Measurements from ENCODE around the gene FAM120AOS. TPM values are rescaled to one million over a fixed set of nuclear protein-coding genes. Genes with fewer than 3 reads are reported as not detected.

The FAM120AOS gene
- total RNA-seq, 2 experiments from 2014 or later = 45.6 to 50.3 TPM

DNA sequence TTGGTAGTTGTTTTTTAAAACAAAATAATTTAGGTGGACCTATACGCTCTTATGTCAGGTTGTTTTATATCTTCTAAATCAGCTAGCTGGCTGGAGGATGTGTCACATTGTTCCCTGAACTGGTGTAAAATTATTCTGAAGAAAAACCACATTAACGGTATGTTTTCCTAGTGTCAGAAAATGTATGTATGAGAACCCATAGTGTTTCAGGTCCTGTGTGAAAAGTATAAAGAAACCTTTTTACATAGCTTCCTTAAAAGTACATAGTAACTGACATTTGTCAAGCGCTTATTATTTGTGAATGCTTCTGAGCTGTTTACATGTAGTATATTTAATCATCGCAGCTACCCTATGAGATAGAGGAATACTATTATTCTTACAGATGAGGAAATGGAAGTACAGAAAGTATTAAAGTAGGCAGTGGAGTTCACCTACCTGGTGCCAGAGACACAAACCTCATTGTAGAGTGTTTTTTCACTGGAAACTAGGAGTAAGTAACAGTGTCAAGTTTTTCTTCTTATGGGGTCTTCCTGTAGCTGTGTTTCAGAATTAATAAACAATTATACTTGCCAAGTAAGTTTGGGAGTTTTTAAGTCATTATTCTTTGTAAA lies 10.4 kb upstream of the FAM120AOS start:
- H3K9me3 Mint-ChIP-seq = no peaks in the 10 kb centered on the region
- ATAC-seq (ENCODE audit: poor library complexity) (no peak), DNase-seq (no peak)
- H3K36me3 Mint-ChIP-seq (ENCODE audit: low read depth) = peaks cover 7% of the 10 kb centered on the region
- H3K27ac ChIP-seq (ENCODE audit: low read depth in 1 of 2, low read length in 2 of 2) = no peak overlapping the region
- H3K27me3 ChIP-seq (ENCODE audit: control insufficient read depth in 1 of 2, insufficient read depth in 2 of 2, low read length in 2 of 2) = no peaks in the 10 kb centered on the region
- CTCF ChIA-PET = interaction anchor here (1.8 to 2.0 kb wide), 3 partner anchors 10 to 103 kb away, joined by 4 to 8 read pairs (median 7); partner anchors contain the start of gene FAM120AOS
- intact Hi-C loops (cut with DNase I, micrococcal nuclease) = no loop called here
- no peak overlapping the region for H3K4me3 ChIP-seq (ENCODE audit: low read length)
- TF ChIP-seq, protein P1, sequence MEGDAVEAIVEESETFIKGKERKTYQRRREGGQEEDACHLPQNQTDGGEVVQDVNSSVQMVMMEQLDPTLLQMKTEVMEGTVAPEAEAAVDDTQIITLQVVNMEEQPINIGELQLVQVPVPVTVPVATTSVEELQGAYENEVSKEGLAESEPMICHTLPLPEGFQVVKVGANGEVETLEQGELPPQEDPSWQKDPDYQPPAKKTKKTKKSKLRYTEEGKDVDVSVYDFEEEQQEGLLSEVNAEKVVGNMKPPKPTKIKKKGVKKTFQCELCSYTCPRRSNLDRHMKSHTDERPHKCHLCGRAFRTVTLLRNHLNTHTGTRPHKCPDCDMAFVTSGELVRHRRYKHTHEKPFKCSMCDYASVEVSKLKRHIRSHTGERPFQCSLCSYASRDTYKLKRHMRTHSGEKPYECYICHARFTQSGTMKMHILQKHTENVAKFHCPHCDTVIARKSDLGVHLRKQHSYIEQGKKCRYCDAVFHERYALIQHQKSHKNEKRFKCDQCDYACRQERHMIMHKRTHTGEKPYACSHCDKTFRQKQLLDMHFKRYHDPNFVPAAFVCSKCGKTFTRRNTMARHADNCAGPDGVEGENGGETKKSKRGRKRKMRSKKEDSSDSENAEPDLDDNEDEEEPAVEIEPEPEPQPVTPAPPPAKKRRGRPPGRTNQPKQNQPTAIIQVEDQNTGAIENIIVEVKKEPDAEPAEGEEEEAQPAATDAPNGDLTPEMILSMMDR (IDR thresholded peaks at IDR 0.05) = no peak
- H3K9me3 ChIP-seq (ENCODE audit: control insufficient read depth in 1 of 2, insufficient read depth in 1 of 2, low read length in 2 of 2) = no peaks in the 10 kb centered on the region
- H3K36me3 ChIP-seq (ENCODE audit: insufficient read depth, low read length) = peaks cover 2% of the 10 kb centered on the region
- H3K27ac Mint-ChIP-seq = peak overlapping the region; percentile 21
- H3K27me3 Mint-ChIP-seq = no peaks in the 10 kb centered on the region
- H3K4me1 Mint-ChIP-seq (ENCODE audit: low read depth) = peaks cover 89% of the 10 kb centered on the region
- H3K4me1 ChIP-seq (ENCODE audit: insufficient read depth, low read length) = peaks cover 53% of the 10 kb centered on the region
- POLR2A ChIA-PET = interaction anchor here (0.9 to 3.0 kb wide), 3 partner anchors 10 to 103 kb away, joined by 3 to 16 read pairs (median 4); partner anchors contain the start of gene FAM120AOS
- H3K4me3 Mint-ChIP-seq = peak overlapping the region; percentile 14

GRCh38 chr9:93461821-93462220 lies 8.4 kb upstream of the FAM120AOS start:
- CTCF ChIA-PET = interaction anchor here (1.0 to 1.5 kb wide), 2 partner anchors 10 to 105 kb away, joined by 3 to 4 read pairs; partner anchors contain the start of gene FAM120A
- no peak overlapping the region for H3K27ac Mint-ChIP-seq
- DNase-seq = no peak

GRCh38 chr9:93461414-93461743 lies 8.0 kb upstream of the FAM120AOS start:
- H3K36me3 ChIP-seq (ENCODE audit: insufficient read depth, low read length) = peaks cover 2% of the 10 kb centered on the region
- Mint-ChIP-seq H3K27me3 (no peaks in the 10 kb centered on the region), H3K9me3 (no peaks in the 10 kb centered on the region), H3K4me3 (no peak overlapping the region), H3K4me1 (ENCODE audit: low read depth) (peaks cover 89% of the 10 kb centered on the region), H3K27ac (peak overlapping the region; percentile 37), H3K36me3 (ENCODE audit: low read depth) (peaks cover 12% of the 10 kb centered on the region)
- intact Hi-C loops (cut with DNase I, micrococcal nuclease) = no loop called here
- H3K9me3 ChIP-seq (ENCODE audit: control insufficient read depth in 1 of 2, insufficient read depth in 1 of 2, low read length in 2 of 2) = no peaks in the 10 kb centered on the region
- ChIA-PET CTCF (interaction anchor here (1.5 kb wide), 1 partner anchor 9 kb away, joined by 4 read pairs; the partner anchor contains the start of gene FAM120A), POLR2A (no interaction called here)
- DNase-seq (no peak), ATAC-seq (ENCODE audit: poor library complexity) (no peak)
- H3K4me1 ChIP-seq (ENCODE audit: insufficient read depth, low read length) = peaks cover 47% of the 10 kb centered on the region
- no peaks in the 10 kb centered on the region for H3K27me3 ChIP-seq (ENCODE audit: control insufficient read depth in 1 of 2, insufficient read depth in 2 of 2, low read length in 2 of 2)
- TF ChIP-seq, protein P1 (IDR thresholded peaks at IDR 0.05) = no peak
- no peak overlapping the region for H3K4me3 ChIP-seq (ENCODE audit: low read length)
- H3K27ac ChIP-seq (ENCODE audit: low read depth in 1 of 2, low read length in 2 of 2) = no peak overlapping the region

More at GRCh38 chr9:93461821-93462220, 8.4 kb upstream of the FAM120AOS start:
- intact Hi-C loops (cut with DNase I, micrococcal nuclease) = no loop called here
- Histone ChIP-seq H3K36me3 (ENCODE audit: insufficient read depth, low read length) (peaks cover 2% of the 10 kb centered on the region), H3K4me3 (ENCODE audit: low read length) (no peak overlapping the region), H3K9me3 (ENCODE audit: control insufficient read depth in 1 of 2, insufficient read depth in 1 of 2, low read length in 2 of 2) (no peaks in the 10 kb centered on the region), H3K4me1 (ENCODE audit: insufficient read depth, low read length) (peaks cover 51% of the 10 kb centered on the region), H3K27me3 (ENCODE audit: control insufficient read depth in 1 of 2, insufficient read depth in 2 of 2, low read length in 2 of 2) (no peaks in the 10 kb centered on the region), H3K27ac (ENCODE audit: low read depth in 1 of 2, low read length in 2 of 2) (no peak overlapping the region)
- no peaks in the 10 kb centered on the region for H3K27me3 Mint-ChIP-seq
- TF ChIP-seq, protein P1 (IDR thresholded peaks at IDR 0.05) = no peak
- no peaks in the 10 kb centered on the region for H3K9me3 Mint-ChIP-seq
- POLR2A ChIA-PET = interaction anchor here (3.0 kb wide), 1 partner anchor 8 kb away, joined by 16 read pairs; the partner anchor contains the start of gene FAM120AOS
- H3K4me1 Mint-ChIP-seq (ENCODE audit: low read depth) = peaks cover 89% of the 10 kb centered on the region
- no peak overlapping the region for H3K4me3 Mint-ChIP-seq
- no peak for ATAC-seq (ENCODE audit: poor library complexity)
- peaks cover 12% of the 10 kb centered on the region for H3K36me3 Mint-ChIP-seq (ENCODE audit: low read depth)
